Measurements from ENCODE around the gene STEAP3.

STEAP3 gene

GRCh38 chr2:119292226-119292625 is 68.6 kb downstream of the STEAP3 start:
- no peak for DNase-seq (ENCODE audit: low read depth)

DNA sequence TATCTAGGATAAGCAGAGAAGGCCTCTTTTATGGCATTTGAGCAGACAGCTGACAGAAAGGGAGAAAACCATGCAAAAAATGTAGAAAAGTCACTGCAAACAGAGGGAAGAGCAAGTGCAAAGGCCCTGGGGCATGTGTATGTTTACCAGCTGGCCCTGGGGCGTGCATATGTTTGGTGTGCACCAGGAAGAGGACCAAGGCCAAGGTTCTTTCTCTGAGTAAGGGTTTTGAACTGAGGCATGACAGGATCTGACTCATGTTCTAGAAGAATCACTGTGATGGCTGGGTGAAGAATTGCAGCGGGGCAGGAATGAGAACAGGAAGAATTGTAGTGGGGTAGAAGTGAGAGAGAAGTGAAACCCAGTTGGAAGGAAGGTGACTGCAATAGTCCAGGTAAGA is 69.6 kb downstream of the STEAP3 start:
- no peak for DNase-seq (ENCODE audit: low read depth)

DNA sequence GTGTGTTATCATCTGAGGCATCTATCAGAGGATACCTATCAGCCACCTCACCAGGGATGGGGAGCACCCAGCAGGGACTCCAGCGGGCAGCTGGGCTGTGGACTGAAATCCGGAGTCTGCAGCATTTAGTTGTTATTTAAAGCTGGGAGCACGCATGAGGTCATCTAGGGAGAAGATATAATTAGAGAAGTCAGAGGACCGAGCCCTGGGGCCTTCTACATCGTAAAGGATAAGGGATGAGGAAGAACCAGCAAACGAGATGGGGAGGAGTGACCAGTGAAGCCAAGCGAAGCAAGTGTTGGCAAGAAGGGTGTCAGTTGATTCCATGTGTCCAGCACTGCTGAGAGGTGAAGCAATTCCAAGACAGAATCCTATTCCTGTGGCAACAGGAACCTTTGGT is 70.3 kb downstream of the STEAP3 start:
- no peak for DNase-seq (ENCODE audit: low read depth)

DNA sequence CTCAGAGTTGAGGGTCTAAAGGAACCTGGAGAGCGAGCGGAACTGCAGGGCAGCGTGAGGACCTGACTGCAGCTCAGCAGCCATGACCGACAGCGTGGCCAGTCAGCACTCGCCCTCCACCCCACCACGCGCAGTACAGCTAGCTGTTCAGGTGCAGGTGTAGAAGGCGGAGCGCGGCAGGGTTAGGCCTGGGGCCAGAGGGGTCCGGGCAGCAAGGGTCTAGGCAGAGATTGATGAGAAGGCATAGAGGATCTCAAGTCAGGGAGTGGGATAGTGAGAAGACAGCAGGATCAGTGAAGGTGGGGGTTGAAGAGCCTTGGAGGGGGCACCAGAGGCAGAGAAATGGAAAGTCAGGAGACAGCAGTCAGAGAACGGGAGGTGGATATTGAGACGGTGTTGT is 71.0 kb downstream of the STEAP3 start:
- no peak for DNase-seq (ENCODE audit: low read depth)

GRCh38 chr2:119295688-119296375 is 72.2 kb downstream of the STEAP3 start:
- DNase-seq (ENCODE audit: low read depth), result no peak

DNA sequence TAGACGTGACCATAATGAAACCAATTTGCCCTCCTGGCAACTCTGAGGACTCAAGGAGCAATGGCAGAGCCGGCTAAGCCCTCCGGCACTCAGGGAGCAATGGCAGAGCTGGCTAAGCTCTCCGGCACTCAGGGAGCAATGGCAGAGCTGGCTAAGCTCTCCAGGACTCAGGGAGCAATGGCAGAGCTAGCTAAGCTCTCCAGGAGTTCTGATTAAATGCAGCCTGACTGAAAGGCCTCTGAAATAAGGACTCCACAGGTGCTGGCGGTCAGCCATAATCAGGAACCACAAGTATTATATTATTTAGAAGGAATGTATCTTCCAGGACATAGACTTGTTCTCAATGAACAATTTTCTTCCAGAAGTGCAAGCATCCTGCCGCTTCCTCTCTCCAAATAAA is 77.8 kb downstream of the STEAP3 start:
- DNase-seq (ENCODE audit: low read depth), result no peak

- DNase-seq (ENCODE audit: low read depth), result no peak
Observed at GRCh38 chr2:119304847-119305246, 81.2 kb downstream of the STEAP3 start.

DNA sequence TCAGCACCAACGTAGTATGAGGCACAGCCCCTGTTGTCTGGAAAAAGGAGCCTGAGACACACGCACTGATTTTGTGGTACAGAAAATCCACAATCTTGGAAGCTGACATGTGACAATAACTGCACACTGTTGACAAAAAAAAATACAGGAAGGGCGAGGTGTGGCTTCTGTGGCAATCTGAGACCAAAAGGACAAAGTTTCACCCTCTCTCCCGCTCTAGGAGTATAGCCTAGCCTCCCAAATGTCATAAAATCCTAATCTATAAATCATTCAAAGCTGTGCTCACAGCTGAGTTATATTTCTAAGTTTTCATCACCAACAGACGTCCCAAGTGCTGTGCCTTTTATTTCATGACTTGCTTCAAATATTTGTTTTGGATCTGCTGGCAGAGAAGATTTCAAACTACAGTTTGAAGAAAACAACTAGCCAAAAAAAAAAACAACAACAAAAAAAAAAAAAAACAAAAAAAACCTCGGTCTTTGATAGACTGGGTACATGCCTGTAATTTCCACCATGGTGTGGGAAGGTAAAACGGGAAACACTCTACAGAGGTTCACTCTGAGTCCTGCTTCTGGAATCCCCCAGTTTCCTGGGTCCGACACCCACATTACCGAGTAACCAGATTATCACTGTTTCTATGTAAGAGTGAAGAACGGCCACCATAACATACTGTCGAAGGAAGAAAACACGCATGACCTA is 82.0 kb downstream of the STEAP3 start:
- DNase-seq (ENCODE audit: low read depth), result no peak

GRCh38 chr2:119306196-119306590 is 82.6 kb downstream of the STEAP3 start:
- DNase-seq (ENCODE audit: low read depth), result no peak

DNA sequence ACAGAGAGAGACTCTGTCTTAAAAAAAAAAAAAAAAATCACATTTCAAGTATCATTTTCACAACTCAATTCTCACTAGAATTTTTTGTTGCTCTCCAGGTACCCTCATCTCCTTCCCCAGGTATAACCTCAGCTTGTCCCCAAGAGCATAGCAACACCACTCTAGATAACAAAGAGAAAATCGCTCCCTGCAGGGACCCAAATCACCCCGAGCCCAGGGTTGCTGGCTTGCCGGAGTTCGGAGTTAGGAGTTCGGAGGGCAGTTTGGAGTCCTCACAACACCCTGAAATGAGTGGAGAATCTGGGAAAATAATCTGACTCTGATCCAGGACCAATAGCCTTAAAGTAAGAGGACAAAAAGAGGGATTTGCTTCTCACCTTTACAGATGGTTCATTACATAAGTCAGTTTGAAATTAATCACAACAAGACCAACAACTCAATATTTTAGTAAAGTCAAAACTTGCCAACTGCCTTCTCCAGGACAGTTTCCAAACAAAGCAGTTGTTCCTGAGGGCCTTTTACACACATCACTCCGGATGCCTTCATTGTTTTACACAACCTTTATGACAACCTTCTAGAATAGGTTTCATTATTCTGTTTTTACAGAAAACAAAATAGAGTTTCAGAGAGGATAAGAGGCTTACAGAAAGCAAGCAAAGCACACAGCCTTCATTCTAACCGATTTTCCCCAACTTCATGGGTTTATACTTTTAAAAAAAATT is 83.9 kb downstream of the STEAP3 start:
- DNase-seq (ENCODE audit: low read depth), result no peak

- DNase-seq (ENCODE audit: low read depth), result no peak
Observed at GRCh38 chr2:119308793-119309330, 85.2 kb downstream of the STEAP3 start.

DNA sequence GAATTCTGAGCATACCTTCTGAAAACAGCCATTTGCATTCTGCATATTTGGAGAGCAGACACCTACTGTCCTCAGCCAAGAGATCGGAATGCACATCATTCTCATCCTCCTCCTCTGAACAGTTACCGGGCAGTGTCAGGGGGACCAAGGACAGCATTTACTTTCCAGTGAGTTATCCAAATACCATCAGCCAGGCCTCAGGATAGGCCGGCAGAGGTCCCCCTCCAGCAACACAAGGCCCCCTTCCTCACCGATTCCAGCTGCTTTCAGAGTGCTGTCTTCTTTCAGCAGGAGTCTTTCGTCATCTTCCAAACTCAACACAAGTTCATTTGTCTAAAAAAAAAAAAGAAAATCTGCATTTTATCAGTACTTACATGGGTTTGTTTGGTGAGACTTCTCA is 87.7 kb downstream of the STEAP3 start:
- DNase-seq (ENCODE audit: low read depth), result no peak

GRCh38 chr2:119311831-119312230 is 88.2 kb downstream of the STEAP3 start:
- DNase-seq (ENCODE audit: low read depth), result no peak
